Thymus (tissue), 11 donors: ENCODE data around the gene ZFP28. TPM values are rescaled to one million over a fixed set of nuclear protein-coding genes. Genes with fewer than 3 reads are reported as not detected.

ENCODE experiments used
- DNase-seq, 9 donors: peaks; one replicate each; pipeline ENCODE4 v3.0.0-alpha.2; 2013; ENCODE audit warnings: low spot score in 9 of 9, low read depth in 6 of 9, missing footprints in 1 of 9
- H3K27ac ChIP-seq, 2 donors: one replicate each; pipeline ENCODE4 v1.5.1; 2013; ENCODE audit warnings: control low read depth in 1 of 2, low read depth in 1 of 2, low read length in 1 of 2, mild to moderate bottlenecking in 1 of 2, moderate library complexity in 1 of 2
- H3K27me3 ChIP-seq, 2 donors: one replicate each; pipeline ENCODE4 v1.5.1; 2013; ENCODE audit warnings: low read length in 1 of 2; ENCODE audit not compliant: control insufficient read depth in 2 of 2, insufficient read depth in 1 of 2
- H3K36me3 ChIP-seq, 2 donors: one replicate each; pipeline ENCODE4 v1.5.1; 2013; ENCODE audit warnings: low read length in 1 of 2, mild to moderate bottlenecking in 1 of 2, moderate library complexity in 1 of 2; ENCODE audit not compliant: control insufficient read depth in 2 of 2, insufficient read depth in 2 of 2
- H3K4me1 ChIP-seq, 2 donors: one replicate each; pipeline ENCODE4 v1.5.1; 2013; ENCODE audit warnings: low read length in 2 of 2; ENCODE audit not compliant: control insufficient read depth in 2 of 2, insufficient read depth in 2 of 2
- H3K4me3 ChIP-seq, 2 donors: one replicate each; pipeline ENCODE4 v1.5.1; 2013; ENCODE audit warnings: low read length in 2 of 2, control low read depth in 1 of 2, mild to moderate bottlenecking in 1 of 2
- H3K9me3 ChIP-seq, 2 donors: one replicate each; pipeline ENCODE4 v1.5.1; 2013; ENCODE audit warnings: low read length in 1 of 2, mild to moderate bottlenecking in 1 of 2; ENCODE audit not compliant: control insufficient read depth in 2 of 2, insufficient read depth in 1 of 2
- WGBS: extraction: QIAGEN DNeasy Blood & Tissue Kit; methylation state at CpG from one replicate; pipeline ENCODE4 v1.1.7; 2013; 5-methylcytosine and 5-hydroxymethylcytosine counted together
- polyA plus RNA-seq: library from polyadenylated mRNA; stranded (reverse); fragments of 200-250 nt; gene quantifications from one replicate; pipeline ENCODE4 v1.2.3, GENCODE V29; 2013
- total RNA-seq: library from RNA; stranded (reverse); fragments of 120-200 nt; gene quantifications from one replicate; pipeline ENCODE4 v1.2.4, GENCODE V29; 2013
- donor health status: healthy.

The ZFP28 gene
- total and polyA plus RNA-seq, 2 donors: 2.9 to 6.1 TPM

DNA sequence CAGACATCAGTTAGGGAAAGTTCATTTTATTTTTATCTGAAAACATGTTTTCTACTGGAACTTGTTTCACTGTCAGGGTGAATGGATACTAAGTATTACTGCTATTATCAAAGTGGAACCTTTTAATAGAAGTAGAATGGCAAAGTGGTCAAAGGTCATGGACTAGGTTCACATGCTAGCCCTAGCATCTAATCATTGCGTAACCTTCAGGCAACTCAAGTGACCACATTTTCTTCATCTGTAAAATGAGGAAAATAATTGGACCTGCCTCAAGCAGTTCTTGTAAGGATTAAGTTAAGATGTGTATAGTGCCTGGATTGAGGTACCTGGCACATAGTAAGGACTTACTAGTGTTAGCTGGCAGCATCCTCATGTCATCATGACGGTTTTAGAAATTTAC, 5.0 kb downstream of the ZFP28 start:
- no peak overlapping the region for H3K27ac ChIP-seq
- no peak for DNase-seq
- peaks cover 5 to 10% of the 10 kb centered on the region in 2 donors for H3K4me1 ChIP-seq
- 98% methylated on average over 2 of the region's 2 CpGs for WGBS
- H3K36me3 ChIP-seq: peaks cover under 1 to 4% of the 10 kb centered on the region in 2 donors
- peaks cover 2 to 24% of the 10 kb centered on the region in 2 donors for H3K9me3 ChIP-seq
- no peak overlapping the region for H3K4me3 ChIP-seq
- H3K27me3 ChIP-seq: no peaks in the 10 kb centered on the region

- no peaks in the 10 kb centered on the region for H3K27me3 ChIP-seq
- H3K4me3 ChIP-seq: no peak overlapping the region
- H3K9me3 ChIP-seq: peaks cover 0 to 7% of the 10 kb centered on the region in 2 donors
- peaks cover 5 to 18% of the 10 kb centered on the region in 2 donors for H3K36me3 ChIP-seq
- H3K27ac ChIP-seq: no peak overlapping the region
- no peaks in the 10 kb centered on the region for H3K4me1 ChIP-seq
- WGBS: 83% methylated on average over 6 of the region's 6 CpGs
- no peak for DNase-seq
Measured at GRCh38 chr19:56547535-56547934, 8.8 kb downstream of the ZFP28 start.

DNA sequence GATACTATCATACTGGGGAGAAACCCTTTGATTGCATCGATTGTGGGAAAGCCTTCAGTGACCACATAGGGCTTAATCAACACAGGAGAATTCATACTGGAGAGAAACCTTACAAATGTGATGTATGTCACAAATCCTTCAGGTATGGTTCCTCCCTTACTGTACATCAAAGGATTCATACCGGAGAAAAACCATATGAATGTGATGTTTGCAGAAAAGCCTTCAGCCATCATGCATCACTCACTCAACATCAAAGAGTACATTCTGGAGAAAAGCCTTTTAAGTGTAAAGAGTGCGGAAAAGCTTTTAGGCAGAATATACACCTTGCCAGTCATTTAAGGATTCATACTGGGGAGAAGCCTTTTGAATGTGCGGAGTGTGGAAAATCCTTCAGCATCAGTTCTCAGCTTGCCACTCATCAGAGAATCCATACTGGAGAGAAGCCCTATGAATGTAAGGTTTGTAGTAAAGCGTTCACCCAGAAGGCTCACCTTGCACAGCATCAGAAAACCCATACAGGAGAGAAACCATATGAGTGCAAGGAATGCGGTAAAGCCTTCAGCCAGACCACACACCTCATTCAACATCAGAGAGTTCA, 15.6 kb downstream of the ZFP28 start:
- Histone ChIP-seq H3K4me3 (no peak overlapping the region), H3K27ac (no peak overlapping the region), H3K9me3 (peaks cover 6 to 9% of the 10 kb centered on the region in 2 donors), H3K4me1 (no peaks in the 10 kb centered on the region), H3K36me3 (peaks cover 0 to 12% of the 10 kb centered on the region in 2 donors), H3K27me3 (no peaks in the 10 kb centered on the region)
- WGBS: 97% methylated on average over 6 of the region's 6 CpGs
- no peak for DNase-seq

DNA sequence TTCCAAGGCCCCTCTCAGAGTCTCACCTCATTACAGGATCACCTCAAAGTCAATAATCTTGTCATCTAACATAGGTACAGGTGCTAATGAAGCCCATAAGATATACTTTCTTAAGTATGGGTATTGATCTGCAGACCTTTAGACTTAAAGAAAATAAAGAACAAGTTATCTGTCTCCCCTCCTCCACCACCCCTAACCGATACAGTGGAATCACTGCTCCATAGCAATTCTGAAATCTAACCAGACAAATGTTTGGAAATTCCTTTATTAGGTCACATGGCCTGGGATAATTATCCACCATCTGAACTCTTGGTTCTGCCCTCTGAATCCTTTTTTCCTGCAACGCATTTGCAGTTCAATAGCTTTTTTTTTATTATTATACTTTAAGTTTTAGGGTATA, 24.0 kb downstream of the ZFP28 start:
- no peaks in the 10 kb centered on the region for H3K36me3 ChIP-seq
- 98% methylated on average over 2 of the region's 2 CpGs for WGBS
- no peak overlapping the region for H3K27ac ChIP-seq
- no peak for DNase-seq
- peaks cover under 1 to 2% of the 10 kb centered on the region in 2 donors for H3K4me1 ChIP-seq
- H3K4me3 ChIP-seq: no peak overlapping the region
- no peaks in the 10 kb centered on the region for H3K27me3 ChIP-seq
- peaks cover 2 to 19% of the 10 kb centered on the region in 2 donors for H3K9me3 ChIP-seq

- Histone ChIP-seq H3K4me1 (peaks cover 4 to 6% of the 10 kb centered on the region in 2 donors), H3K27ac (peak overlapping the region; percentile 57 to 86), H3K9me3 (peaks cover 9 to 14% of the 10 kb centered on the region in 2 donors), H3K4me3 (peak overlapping the region; percentile 91 to 94), H3K27me3 (no peaks in the 10 kb centered on the region), H3K36me3 (peaks cover 7 to 20% of the 10 kb centered on the region in 2 donors)
- 2% methylated on average over 23 of the region's 23 CpGs for WGBS
- DNase-seq: peak in 2 of 9 donors; percentile 25
Measured at GRCh38 chr19:56566904-56567273, 28.1 kb downstream of the ZFP28 start.

- peaks cover 9 to 11% of the 10 kb centered on the region in 2 donors for H3K9me3 ChIP-seq
- peak within 1 kb of the TSS; percentile 57 to 86 for H3K27ac ChIP-seq
- 6% methylated on average over 66 of the region's 66 CpGs for WGBS
- peak within 1 kb of the TSS; percentile 91 to 94 for H3K4me3 ChIP-seq
- H3K4me1 ChIP-seq: peaks cover 4 to 6% of the 10 kb centered on the region in 2 donors
- DNase-seq: peak; percentile 64 to 92 (median 80)
- H3K36me3 ChIP-seq: peaks cover 8 to 20% of the 10 kb centered on the region in 2 donors
- H3K27me3 ChIP-seq: no peaks in the 10 kb centered on the region
Measured at GRCh38 chr19:56567274-56568120, 28.7 kb downstream of the ZFP28 start, which contains the start of gene ZNF470. TSS of gene ZNF470 (plus strand) at chr19:56567468. CDS start at chr19:56570312, 2,844 bp downstream.

GRCh38 chr19:56572589-56572988, 33.8 kb downstream of the ZFP28 start:
- H3K4me1 ChIP-seq: peaks cover 4 to 6% of the 10 kb centered on the region in 2 donors
- no peak overlapping the region for H3K27ac ChIP-seq
- no peaks in the 10 kb centered on the region for H3K27me3 ChIP-seq
- no peak overlapping the region for H3K4me3 ChIP-seq
- 73% methylated on average over 2 of the region's 2 CpGs for WGBS
- H3K9me3 ChIP-seq: peaks cover 5 to 12% of the 10 kb centered on the region in 2 donors
- peaks cover 21 to 25% of the 10 kb centered on the region in 2 donors for H3K36me3 ChIP-seq
- DNase-seq: no peak

DNA sequence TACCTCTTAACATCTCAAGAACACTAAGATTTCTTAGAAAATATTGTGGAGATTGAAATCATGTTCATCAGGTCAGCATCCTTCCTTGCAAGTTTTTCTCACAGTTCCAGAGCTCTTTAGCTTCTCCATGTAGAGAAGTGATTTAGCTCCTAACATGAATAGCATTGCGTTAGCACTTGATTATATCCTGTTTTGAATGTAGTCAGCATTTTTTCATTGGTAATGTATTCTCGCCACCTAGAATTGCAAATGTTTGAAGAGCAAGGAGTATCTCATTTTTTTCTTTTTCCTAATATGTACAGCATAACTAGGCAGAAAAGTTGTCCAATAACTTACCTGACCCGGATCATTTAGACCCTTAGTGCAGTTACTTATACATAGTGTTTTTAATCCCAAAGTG, 35.2 kb downstream of the ZFP28 start:
- no peak overlapping the region for H3K4me3 ChIP-seq
- H3K27ac ChIP-seq: no peak overlapping the region
- WGBS: 97% methylated on average over 3 of the region's 3 CpGs
- peaks cover 3 to 17% of the 10 kb centered on the region in 2 donors for H3K9me3 ChIP-seq
- no peaks in the 10 kb centered on the region for H3K27me3 ChIP-seq
- no peaks in the 10 kb centered on the region for H3K4me1 ChIP-seq
- DNase-seq: no peak
- peaks cover 21 to 25% of the 10 kb centered on the region in 2 donors for H3K36me3 ChIP-seq
